GM23338 (cell line): Measurements from ENCODE around the gene SERPINA5. TPM values are rescaled to one million over a fixed set of nuclear protein-coding genes. Genes with fewer than 3 reads are reported as not detected.
A peak's percentile ranks its signal among the peaks of the same experiment; 100 is the strongest.

Experiments
- ATAC-seq: fragments of 200-7000 bp; cut with Tn5 transposase; 3 replicates; pipeline ENCODE4 v1.9.1; 2020
- DNase-seq: peaks from one replicate; pipeline ENCODE4 v3.0.0-alpha.2; 2015; ENCODE audit warnings: low spot score
- H2AFZ ChIP-seq: fragments of 200-600 bp; sonication (generic); 2 replicates; pipeline ENCODE4 v1.8.0; 2016; ENCODE audit warnings: antibody characterized with exemption, mild to moderate bottlenecking, moderate library complexity
- H3F3A ChIP-seq: fragments of 200-600 bp; sonication (generic); replicated peaks from 2 replicates; pipeline ENCODE4 v1.8.0; 2017; ENCODE audit warnings: antibody characterized with exemption, mixed run types, low read depth
- H3K27ac ChIP-seq: fragments of 200-600 bp; sonication (generic); 2 replicates; pipeline ENCODE4 v1.6.1; 2016; ENCODE audit warnings: low read depth
- H3K27me3 ChIP-seq: fragments of 200-600 bp; sonication (generic); 2 replicates; pipeline ENCODE4 v1.8.0; 2016; ENCODE audit warnings: mild to moderate bottlenecking, mixed run types, moderate library complexity; ENCODE audit not compliant: insufficient read depth
- H3K36me3 ChIP-seq: fragments of 200-600 bp; sonication (generic); 2 replicates; pipeline ENCODE4 v1.8.0; 2016; ENCODE audit warnings: mild to moderate bottlenecking; ENCODE audit not compliant: insufficient read depth
- H3K4me1 ChIP-seq: fragments of 200-600 bp; sonication (generic); 2 replicates; pipeline ENCODE4 v1.8.0; 2016; ENCODE audit warnings: mild to moderate bottlenecking, moderate library complexity; ENCODE audit not compliant: insufficient read depth
- H3K4me2 ChIP-seq: fragments of 200-600 bp; sonication (generic); 2 replicates; pipeline ENCODE4 v1.7.1; 2017; ENCODE audit warnings: mixed run types
- H3K4me3 ChIP-seq: fragments of 200-600 bp; sonication (generic); 2 replicates; pipeline ENCODE4 v1.6.1; 2016; ENCODE audit warnings: mixed run types
- H3K79me2 ChIP-seq: fragments of 200-600 bp; sonication (generic); replicated peaks from 2 replicates; pipeline ENCODE4 v1.8.0; 2017; ENCODE audit warnings: mild to moderate bottlenecking; ENCODE audit not compliant: insufficient read depth
- H3K9me2 ChIP-seq: fragments of 200-600 bp; sonication (generic); 2 replicates; pipeline ENCODE4 v1.8.0; 2017; ENCODE audit not compliant: insufficient read depth
- H4K20me1 ChIP-seq: fragments of 200-600 bp; sonication (generic); replicated peaks from 2 replicates; pipeline ENCODE4 v1.8.0; 2017; ENCODE audit warnings: mild to moderate bottlenecking; ENCODE audit not compliant: insufficient read depth
- H3K27ac Mint-ChIP-seq: 2 replicates; pipeline ENCODE4 v1.8.0; 2020; ENCODE audit warnings: inconsistent platforms, mild to moderate bottlenecking, moderate library complexity, mixed read lengths
- H3K27me3 Mint-ChIP-seq: 3 replicates; pipeline ENCODE4 v1.8.0; 2022; ENCODE audit warnings: low read depth, mild to moderate bottlenecking, moderate library complexity, mixed read lengths, inconsistent platforms; ENCODE audit not compliant: insufficient read depth, poor library complexity
- H3K36me3 Mint-ChIP-seq: 3 replicates; pipeline ENCODE4 v1.8.0; 2021; ENCODE audit warnings: low read depth, mild to moderate bottlenecking, inconsistent platforms, moderate library complexity, mixed read lengths
- H3K4me1 Mint-ChIP-seq: 3 replicates; pipeline ENCODE4 v1.8.0; 2020; ENCODE audit warnings: mild to moderate bottlenecking, inconsistent platforms, mixed read lengths
- H3K4me3 Mint-ChIP-seq: 3 replicates; pipeline ENCODE4 v1.8.0; 2021; ENCODE audit warnings: moderate library complexity, mild to moderate bottlenecking, inconsistent platforms, mixed read lengths
- H3K9me3 Mint-ChIP-seq: 3 replicates; pipeline ENCODE4 v1.8.0; 2020; ENCODE audit warnings: moderate library complexity, mild to moderate bottlenecking, inconsistent platforms, mixed read lengths
- CREB1 ChIP-seq: fragments of 250-450 bp; sonication (Bioruptor Pico); IDR thresholded peaks from 2 replicates; pipeline ENCODE4 v1.5.0; 2020; ENCODE audit warnings: low read depth, mild to moderate bottlenecking, moderate library complexity
- EZH2 ChIP-seq: fragments of 200-600 bp; sonication (generic); IDR thresholded peaks from one replicate; pipeline ENCODE4 v1.8.0; 2017; ENCODE audit warnings: antibody characterized with exemption, mild to moderate bottlenecking, low read depth; ENCODE audit not compliant: unreplicated experiment
- EZH2phosphoT487 ChIP-seq: fragments of 200-600 bp; sonication (generic); IDR thresholded peaks from one replicate; pipeline ENCODE4 v1.8.1; 2018; ENCODE audit warnings: antibody characterized with exemption; ENCODE audit not compliant: unreplicated experiment
- JUNB ChIP-seq: IDR thresholded peaks from one replicate; pipeline ENCODE4 v1.6.1; 2016; ENCODE audit warnings: antibody characterized with exemption; ENCODE audit not compliant: unreplicated experiment
- NANOG ChIP-seq: IDR thresholded peaks from 2 replicates; pipeline ENCODE4 v1.6.1; 2016; ENCODE audit warnings: antibody characterized with exemption, borderline replicate concordance
- POLR2AphosphoS5 ChIP-seq: IDR thresholded peaks from 2 replicates; pipeline ENCODE4 v1.6.1; 2016; ENCODE audit warnings: antibody characterized with exemption, low read depth
- REST ChIP-seq: IDR thresholded peaks from one replicate; pipeline ENCODE4 v1.6.1; 2018; ENCODE audit warnings: antibody characterized with exemption; ENCODE audit not compliant: unreplicated experiment
- STAT1 ChIP-seq: IDR thresholded peaks from one replicate; pipeline ENCODE4 v1.6.1; 2016; ENCODE audit warnings: antibody characterized with exemption; ENCODE audit not compliant: unreplicated experiment
- ZNF114 ChIP-seq: fragments of 250-450 bp; sonication (Bioruptor Pico); IDR thresholded peaks from 2 replicates; pipeline ENCODE4 v1.5.0; 2020; ENCODE audit warnings: mild to moderate bottlenecking, moderate library complexity
- ZNF331 ChIP-seq: fragments of 250-450 bp; sonication (Bioruptor Pico); IDR thresholded peaks from 2 replicates; pipeline ENCODE4 v1.5.0; 2020; ENCODE audit warnings: low read depth, mild to moderate bottlenecking, moderate library complexity
- polyA plus RNA-seq: library from polyadenylated mRNA; unstranded; fragments of >200 nt; fragmentation: Nextera tagmentation; extraction: Ambion mirVana; gene quantifications from 2 replicates; pipeline ENCODE4 v1.2.1, GENCODE V29; 2016
- total RNA-seq: library from RNA; depleted of rRNA; stranded (reverse); fragments of >200 nt; shearing (Covaris generic); gene quantifications from 2 replicates; pipeline ENCODE4 v1.2.3, GENCODE V29; 2014
- TF ChIP-seq, protein P1 (sequence below): fragments of 250-450 bp; sonication (Bioruptor Pico); IDR thresholded peaks from 2 replicates; pipeline ENCODE4 v1.5.0; 2020; ENCODE audit warnings: mild to moderate bottlenecking, moderate library complexity
- TF ChIP-seq, protein P2 (sequence below): IDR thresholded peaks from 2 replicates; pipeline ENCODE4 v1.6.1; 2016; ENCODE audit warnings: antibody characterized with exemption
- TF ChIP-seq, protein P3 (sequence below), 2 experiments: fragments of 200-600 bp in 1 of 2; sonication (generic) in 1 of 2; conservative IDR thresholded peaks; 2 replicates each; pipeline versions ENCODE4 v1.5.1 to v1.6.1; 2016 to 2017; ENCODE audit warnings: antibody characterized with exemption in 2 of 2, low read depth in 2 of 2, mild to moderate bottlenecking in 2 of 2, moderate library complexity in 1 of 2

SERPINA5 gene
- total and polyA plus RNA-seq, 2 experiments from 2014 or later = 0.81 to 0.90 TPM

DNA sequence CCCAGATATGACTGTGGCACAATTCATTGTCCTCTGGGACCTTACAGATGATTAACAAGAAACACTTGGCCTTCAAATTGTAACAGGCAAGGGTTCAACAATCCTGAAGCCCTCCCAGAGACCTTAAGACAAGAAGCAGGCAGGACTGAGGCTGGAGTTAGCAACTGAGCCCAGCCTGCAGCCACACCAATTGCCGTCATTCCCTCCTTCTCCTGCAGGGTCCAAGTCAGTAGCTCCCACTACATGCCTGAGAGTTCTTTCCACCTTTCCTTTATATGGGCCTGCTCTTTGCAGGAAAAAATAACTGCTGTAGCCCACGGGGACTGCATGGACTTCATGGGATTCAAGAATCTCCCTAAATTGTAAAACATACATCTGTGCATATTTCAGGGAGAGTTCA lies 22.4 kb upstream of the SERPINA5 start:
- Mint-ChIP-seq H3K4me3 (no peak overlapping the region), H3K9me3 (peaks cover 19% of the 10 kb centered on the region; the same call in 2 of the 3 replicates), H3K36me3 (no peaks in the 10 kb centered on the region), H3K27ac (no peak overlapping the region), H3K4me1 (no peaks in the 10 kb centered on the region), H3K27me3 (peaks cover 5% of the 10 kb centered on the region)
- no peak for TF ChIP-seq JUNB
- no peak for TF ChIP-seq POLR2AphosphoS5
- TF ChIP-seq CREB1 (CRISPR knock-in tag) = no peak
- TF ChIP-seq EZH2 = no peak
- TF ChIP-seq EZH2phosphoT487 = no peak
- TF ChIP-seq, protein P1, sequence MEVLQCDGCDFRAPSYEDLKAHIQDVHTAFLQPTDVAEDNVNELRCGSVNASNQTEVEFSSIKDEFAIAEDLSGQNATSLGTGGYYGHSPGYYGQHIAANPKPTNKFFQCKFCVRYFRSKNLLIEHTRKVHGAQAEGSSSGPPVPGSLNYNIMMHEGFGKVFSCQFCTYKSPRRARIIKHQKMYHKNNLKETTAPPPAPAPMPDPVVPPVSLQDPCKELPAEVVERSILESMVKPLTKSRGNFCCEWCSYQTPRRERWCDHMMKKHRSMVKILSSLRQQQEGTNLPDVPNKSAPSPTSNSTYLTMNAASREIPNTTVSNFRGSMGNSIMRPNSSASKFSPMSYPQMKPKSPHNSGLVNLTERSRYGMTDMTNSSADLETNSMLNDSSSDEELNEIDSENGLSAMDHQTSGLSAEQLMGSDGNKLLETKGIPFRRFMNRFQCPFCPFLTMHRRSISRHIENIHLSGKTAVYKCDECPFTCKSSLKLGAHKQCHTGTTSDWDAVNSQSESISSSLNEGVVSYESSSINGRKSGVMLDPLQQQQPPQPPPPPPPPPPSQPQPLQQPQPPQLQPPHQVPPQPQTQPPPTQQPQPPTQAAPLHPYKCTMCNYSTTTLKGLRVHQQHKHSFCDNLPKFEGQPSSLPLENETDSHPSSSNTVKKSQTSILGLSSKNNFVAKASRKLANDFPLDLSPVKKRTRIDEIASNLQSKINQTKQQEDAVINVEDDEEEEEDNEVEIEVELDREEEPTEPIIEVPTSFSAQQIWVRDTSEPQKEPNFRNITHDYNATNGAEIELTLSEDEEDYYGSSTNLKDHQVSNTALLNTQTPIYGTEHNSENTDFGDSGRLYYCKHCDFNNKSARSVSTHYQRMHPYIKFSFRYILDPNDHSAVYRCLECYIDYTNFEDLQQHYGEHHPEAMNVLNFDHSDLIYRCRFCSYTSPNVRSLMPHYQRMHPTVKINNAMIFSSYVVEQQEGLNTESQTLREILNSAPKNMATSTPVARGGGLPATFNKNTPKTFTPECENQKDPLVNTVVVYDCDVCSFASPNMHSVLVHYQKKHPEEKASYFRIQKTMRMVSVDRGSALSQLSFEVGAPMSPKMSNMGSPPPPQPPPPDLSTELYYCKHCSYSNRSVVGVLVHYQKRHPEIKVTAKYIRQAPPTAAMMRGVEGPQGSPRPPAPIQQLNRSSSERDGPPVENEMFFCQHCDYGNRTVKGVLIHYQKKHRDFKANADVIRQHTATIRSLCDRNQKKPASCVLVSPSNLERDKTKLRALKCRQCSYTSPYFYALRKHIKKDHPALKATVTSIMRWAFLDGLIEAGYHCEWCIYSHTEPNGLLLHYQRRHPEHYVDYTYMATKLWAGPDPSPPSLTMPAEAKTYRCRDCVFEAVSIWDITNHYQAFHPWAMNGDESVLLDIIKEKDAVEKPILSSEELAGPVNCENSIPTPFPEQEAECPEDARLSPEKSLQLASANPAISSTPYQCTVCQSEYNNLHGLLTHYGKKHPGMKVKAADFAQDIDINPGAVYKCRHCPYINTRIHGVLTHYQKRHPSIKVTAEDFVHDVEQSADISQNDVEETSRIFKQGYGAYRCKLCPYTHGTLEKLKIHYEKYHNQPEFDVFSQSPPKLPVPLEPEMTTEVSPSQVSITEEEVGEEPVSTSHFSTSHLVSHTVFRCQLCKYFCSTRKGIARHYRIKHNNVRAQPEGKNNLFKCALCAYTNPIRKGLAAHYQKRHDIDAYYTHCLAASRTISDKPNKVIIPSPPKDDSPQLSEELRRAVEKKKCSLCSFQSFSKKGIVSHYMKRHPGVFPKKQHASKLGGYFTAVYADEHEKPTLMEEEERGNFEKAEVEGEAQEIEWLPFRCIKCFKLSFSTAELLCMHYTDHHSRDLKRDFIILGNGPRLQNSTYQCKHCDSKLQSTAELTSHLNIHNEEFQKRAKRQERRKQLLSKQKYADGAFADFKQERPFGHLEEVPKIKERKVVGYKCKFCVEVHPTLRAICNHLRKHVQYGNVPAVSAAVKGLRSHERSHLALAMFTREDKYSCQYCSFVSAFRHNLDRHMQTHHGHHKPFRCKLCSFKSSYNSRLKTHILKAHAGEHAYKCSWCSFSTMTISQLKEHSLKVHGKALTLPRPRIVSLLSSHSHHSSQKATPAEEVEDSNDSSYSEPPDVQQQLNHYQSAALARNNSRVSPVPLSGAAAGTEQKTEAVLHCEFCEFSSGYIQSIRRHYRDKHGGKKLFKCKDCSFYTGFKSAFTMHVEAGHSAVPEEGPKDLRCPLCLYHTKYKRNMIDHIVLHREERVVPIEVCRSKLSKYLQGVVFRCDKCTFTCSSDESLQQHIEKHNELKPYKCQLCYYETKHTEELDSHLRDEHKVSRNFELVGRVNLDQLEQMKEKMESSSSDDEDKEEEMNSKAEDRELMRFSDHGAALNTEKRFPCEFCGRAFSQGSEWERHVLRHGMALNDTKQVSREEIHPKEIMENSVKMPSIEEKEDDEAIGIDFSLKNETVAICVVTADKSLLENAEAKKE (CRISPR knock-in tag) = no peak
- TF ChIP-seq STAT1 = no peak
- TF ChIP-seq, protein P2, sequence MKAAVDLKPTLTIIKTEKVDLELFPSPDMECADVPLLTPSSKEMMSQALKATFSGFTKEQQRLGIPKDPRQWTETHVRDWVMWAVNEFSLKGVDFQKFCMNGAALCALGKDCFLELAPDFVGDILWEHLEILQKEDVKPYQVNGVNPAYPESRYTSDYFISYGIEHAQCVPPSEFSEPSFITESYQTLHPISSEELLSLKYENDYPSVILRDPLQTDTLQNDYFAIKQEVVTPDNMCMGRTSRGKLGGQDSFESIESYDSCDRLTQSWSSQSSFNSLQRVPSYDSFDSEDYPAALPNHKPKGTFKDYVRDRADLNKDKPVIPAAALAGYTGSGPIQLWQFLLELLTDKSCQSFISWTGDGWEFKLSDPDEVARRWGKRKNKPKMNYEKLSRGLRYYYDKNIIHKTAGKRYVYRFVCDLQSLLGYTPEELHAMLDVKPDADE = no peak
- TF ChIP-seq ZNF331 (CRISPR knock-in tag) = no peak
- no peak for TF ChIP-seq NANOG
- no peak for TF ChIP-seq REST
- TF ChIP-seq, protein P3, sequence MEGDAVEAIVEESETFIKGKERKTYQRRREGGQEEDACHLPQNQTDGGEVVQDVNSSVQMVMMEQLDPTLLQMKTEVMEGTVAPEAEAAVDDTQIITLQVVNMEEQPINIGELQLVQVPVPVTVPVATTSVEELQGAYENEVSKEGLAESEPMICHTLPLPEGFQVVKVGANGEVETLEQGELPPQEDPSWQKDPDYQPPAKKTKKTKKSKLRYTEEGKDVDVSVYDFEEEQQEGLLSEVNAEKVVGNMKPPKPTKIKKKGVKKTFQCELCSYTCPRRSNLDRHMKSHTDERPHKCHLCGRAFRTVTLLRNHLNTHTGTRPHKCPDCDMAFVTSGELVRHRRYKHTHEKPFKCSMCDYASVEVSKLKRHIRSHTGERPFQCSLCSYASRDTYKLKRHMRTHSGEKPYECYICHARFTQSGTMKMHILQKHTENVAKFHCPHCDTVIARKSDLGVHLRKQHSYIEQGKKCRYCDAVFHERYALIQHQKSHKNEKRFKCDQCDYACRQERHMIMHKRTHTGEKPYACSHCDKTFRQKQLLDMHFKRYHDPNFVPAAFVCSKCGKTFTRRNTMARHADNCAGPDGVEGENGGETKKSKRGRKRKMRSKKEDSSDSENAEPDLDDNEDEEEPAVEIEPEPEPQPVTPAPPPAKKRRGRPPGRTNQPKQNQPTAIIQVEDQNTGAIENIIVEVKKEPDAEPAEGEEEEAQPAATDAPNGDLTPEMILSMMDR (conservative IDR thresholded peaks at IDR 0.05; ENCODE audit: low read depth in 2 of 2) = no peak
- no peak for TF ChIP-seq ZNF114 (CRISPR knock-in tag)
- no peaks in the 10 kb centered on the region for H3F3A ChIP-seq
- H4K20me1 ChIP-seq = no peaks in the 10 kb centered on the region
- DNase-seq = no peak
- no peaks in the 10 kb centered on the region for H3K79me2 ChIP-seq
- no peak overlapping the region for H2AFZ ChIP-seq
- H3K36me3 ChIP-seq = no peaks in the 10 kb centered on the region
- H3K4me3 ChIP-seq = no peak overlapping the region
- H3K9me2 ChIP-seq = no peaks in the 10 kb centered on the region
- H3K4me2 ChIP-seq = no peak overlapping the region
- no peaks in the 10 kb centered on the region for H3K27me3 ChIP-seq
- ATAC-seq = peak; percentile 51
- no peaks in the 10 kb centered on the region for H3K4me1 ChIP-seq
- no peak overlapping the region for H3K27ac ChIP-seq
